GM12878 (cell line): ENCODE measurements around the gene FAF1. TPM values are rescaled to one million over a fixed set of nuclear protein-coding genes. Genes with fewer than 3 reads are reported as not detected.

Source experiments
- ATAC-seq: fragments of 200-7000 bp; cut with Tn5 transposase; 3 replicates; pipeline ENCODE4 v1.9.1; 2020; ENCODE audit warnings: mild to moderate bottlenecking, moderate library complexity
- BruUV-seq: library from RNA; stranded (reverse); fragments of 400-500 nt; replicated peaks from 2 replicates; lab custom pipeline; 2021; lab: Mats Ljungman, UMichigan
- CTCF ChIA-PET: fragments of 300-600 bp; sonication (Branson Sonifier 250); formaldehyde crosslinking; extraction: SDS; loops from one replicate; lab custom pipeline; 2021; ENCODE audit warnings: inconsistent platforms; lab: Yijun Ruan, JAX
- POLR2A ChIA-PET: fragments of 350-600 bp; formaldehyde crosslinking; extraction: SDS; loops from one replicate; lab custom pipeline; 2021; ENCODE audit warnings: inconsistent platforms; lab: Charles Lee
- RAD21 ChIA-PET: fragments of 300-600 bp; sonication (Branson Sonifier 250); formaldehyde crosslinking; loops from one replicate; lab custom pipeline; 2023; ENCODE audit warnings: antibody characterized with exemption; ENCODE audit not compliant: unreplicated experiment; lab: Charles Lee
- SMC1A ChIA-PET: fragments of 300-600 bp; sonication (Branson Sonifier 250); formaldehyde crosslinking; loops from one replicate; lab custom pipeline; 2023; ENCODE audit not compliant: unreplicated experiment, uncharacterized antibody; lab: Charles Lee
- DNase-seq: peaks from one replicate; pipeline ENCODE4 v3.0.0-alpha.2; 2011; ENCODE audit warnings: low read depth, low spot score
- FAIRE-seq: peaks from 3 replicates; lab custom pipeline; 2011; peaks lifted over from hg19 to GRCh38; lab: Jason Lieb, UNC
- H2AFZ ChIP-seq: 2 replicates; pipeline ENCODE4 v1.6.0; 2011; ENCODE audit warnings: low read depth, low read length, control low read depth; ENCODE audit not compliant: control insufficient read depth
- H3K27ac ChIP-seq: 2 replicates; pipeline ENCODE4 v1.5.1; 2011; ENCODE audit warnings: control low read depth; ENCODE audit not compliant: control insufficient read depth, insufficient read depth
- H3K27me3 ChIP-seq, 2 experiments: replicated peaks in 1 of 2; 2 replicates each; pipeline versions ENCODE4 v1.6.0 to v1.6.1; 2011; ENCODE audit warnings: low read length in 1 of 2; ENCODE audit not compliant: control insufficient read depth in 2 of 2, insufficient read depth in 2 of 2
- H3K36me3 ChIP-seq, 2 experiments: 2 replicates each; pipeline ENCODE4 v1.5.1; 2011; ENCODE audit warnings: low read length in 1 of 2; ENCODE audit not compliant: control insufficient read depth in 2 of 2, insufficient read depth in 2 of 2
- H3K4me1 ChIP-seq: 2 replicates; pipeline ENCODE4 v1.6.1; 2011; ENCODE audit warnings: mild to moderate bottlenecking, low read length, moderate library complexity, mixed read lengths; ENCODE audit not compliant: control insufficient read depth, insufficient read depth
- H3K4me2 ChIP-seq: 2 replicates; pipeline ENCODE4 v1.6.0; 2011; ENCODE audit warnings: control low read depth; ENCODE audit not compliant: control insufficient read depth, insufficient read depth
- H3K4me3 ChIP-seq: fragments of 200-600 bp; sonication (generic); 2 replicates; pipeline ENCODE4 v1.5.1; 2016
- H3K79me2 ChIP-seq: 2 replicates; pipeline ENCODE4 v1.6.0; 2011; ENCODE audit warnings: low read length; ENCODE audit not compliant: control insufficient read depth, insufficient read depth
- H3K9ac ChIP-seq: 2 replicates; pipeline ENCODE4 v1.8.0; 2011; ENCODE audit warnings: low read length, control low read depth, mixed read lengths; ENCODE audit not compliant: control insufficient read depth, insufficient read depth
- H3K9me3 ChIP-seq: replicated peaks from 3 replicates; pipeline ENCODE4 v1.5.1; 2011; ENCODE audit warnings: mild to moderate bottlenecking, low read length; ENCODE audit not compliant: control insufficient read depth, insufficient read depth
- H4K20me1 ChIP-seq: 2 replicates; pipeline ENCODE4 v1.6.0; 2011; ENCODE audit not compliant: control insufficient read depth, insufficient read depth
- ATF7 ChIP-seq: fragments of 450-650 bp; IDR thresholded peaks from 2 replicates; pipeline ENCODE4 v1.6.1; 2016; ENCODE audit warnings: low read depth, mild to moderate bottlenecking
- CBFB ChIP-seq: IDR thresholded peaks from 2 replicates; pipeline ENCODE4 v1.6.1; 2016; ENCODE audit warnings: antibody characterized with exemption, low read depth
- MEF2A ChIP-seq: IDR thresholded peaks from 2 replicates; pipeline ENCODE4 v1.6.1; 2011; ENCODE audit warnings: low read depth, mild to moderate bottlenecking, low read length, moderate library complexity; ENCODE audit not compliant: insufficient read depth
- NR2C2 ChIP-seq: IDR thresholded peaks from 2 replicates; pipeline ENCODE4 v1.6.1; 2011; ENCODE audit warnings: borderline replicate concordance, low read depth; ENCODE audit not compliant: control insufficient read depth, insufficient read length
- PAX8 ChIP-seq: fragments of 450-650 bp; IDR thresholded peaks from 2 replicates; pipeline ENCODE4 v1.6.1; 2017; ENCODE audit warnings: mild to moderate bottlenecking, moderate library complexity
- POU2F2 ChIP-seq: IDR thresholded peaks from 3 replicates; pipeline ENCODE4 v1.6.1; 2011; ENCODE audit warnings: low read depth, mild to moderate bottlenecking, low read length, borderline replicate concordance
- RBBP5 ChIP-seq: fragments of 200-600 bp; sonication (generic); conservative IDR thresholded peaks from 2 replicates; pipeline ENCODE4 v1.6.1; 2016
- WRNIP1 ChIP-seq: IDR thresholded peaks from 2 replicates; pipeline ENCODE4 v1.6.1; 2011; ENCODE audit warnings: low read depth, low read length, improper control_type of control experiment, borderline replicate concordance
- ZSCAN29 ChIP-seq: fragments of 450-650 bp; IDR thresholded peaks from 2 replicates; pipeline ENCODE4 v1.6.1; 2017; ENCODE audit warnings: mild to moderate bottlenecking, moderate library complexity
- WGBS: methylation state at CpG from one replicate; pipeline ENCODE4 v1.1.6; 2016; ENCODE audit warnings: low lambda C conversion rate; ENCODE audit not compliant: insufficient replicate concordance, insufficient coverage; ENCODE audit errors: missing lambda C conversion rate; 5-methylcytosine and 5-hydroxymethylcytosine counted together
- in situ Hi-C: fragments of 300-500 bp; cut with MboI; formaldehyde crosslinking; loops from 9 replicates; pipeline ENCODE4 v1.14.3; 2018; ENCODE audit warnings: mixed read lengths
- intact Hi-C: fragments of 100-400 bp; cut with micrococcal nuclease; formaldehyde crosslinking; loops from one replicate; pipeline ENCODE4 v1.14.2; 2022; ENCODE audit not compliant: unreplicated experiment
- polyA plus RNA-seq, 11 experiments: library from polyadenylated mRNA; depleted of rRNA in 4 of 11; unstranded in 6 of 11; stranded (reverse) in 5 of 11; fragments of >200 nt; fragmentation: Nextera tagmentation in 4 of 11; fragmentation: Illumina TruSeq in 1 of 11; extraction: Ambion mirVana in 4 of 11; extraction: Trizol in 1 of 11; gene quantifications; 1 replicate in 1 of 11; 2 replicates in 10 of 11; pipeline versions ENCODE4 v1.2.1 to v1.2.3, GENCODE V29; 2011 to 2016; ENCODE audit warnings: inconsistent platforms in 2 of 11, missing spikeins in 2 of 11, low read depth in 1 of 11
- total RNA-seq, 4 experiments: library from RNA; depleted of rRNA in 3 of 4; stranded (reverse); fragments of >200 nt in 3 of 4; fragmentation: Illumina TruSeq in 1 of 4; extraction: Trizol in 1 of 4; gene quantifications; 2 replicates each; pipeline versions ENCODE4 v1.2.1 to v1.2.3, GENCODE V29; 2013 to 2021
- TF ChIP-seq, protein P1 (sequence below): fragments of 450-650 bp; IDR thresholded peaks from 2 replicates; pipeline ENCODE4 v1.6.1; 2017; ENCODE audit warnings: mild to moderate bottlenecking, moderate library complexity
- TF ChIP-seq, protein P2 (sequence below): fragments of 450-650 bp; IDR thresholded peaks from 2 replicates; pipeline ENCODE4 v1.6.1; 2017; ENCODE audit warnings: mild to moderate bottlenecking, low read depth, inconsistent platforms; ENCODE audit not compliant: poor library complexity, severe bottlenecking

The FAF1 gene
- total and polyA plus RNA-seq, 10 of the 15 experiments (the other 5 are each of a cell fraction or from before 2014, with no cell fraction given): 8.6 to 54.5 (median 23.7) TPM

- no peak for ATAC-seq
- no peak overlapping the region for H2AFZ ChIP-seq
- TF ChIP-seq PAX8: no peak
- no peak for TF ChIP-seq NR2C2
- no peak for TF ChIP-seq RBBP5
- TF ChIP-seq, all 136 proteins: peak for 0
- CTCF ChIA-PET: no interaction called here
- H3K27me3 ChIP-seq: no peaks in the 10 kb centered on the region
- POLR2A ChIA-PET: interaction anchor here (0.5 kb wide), 1 partner anchor 70 kb away, joined by 3 read pairs; no protein-coding TSS in a partner anchor
- H3K4me1 ChIP-seq: no peaks in the 10 kb centered on the region
- no peaks in the 10 kb centered on the region for H4K20me1 ChIP-seq
- BruUV-seq: no TSS peak
- WGBS: 95% methylated on average over 3 of the region's 3 CpGs
- H3K4me3 ChIP-seq: no peak overlapping the region
- SMC1A ChIA-PET: interaction anchor here (0.9 to 1.2 kb wide), 2 partner anchors 39 to 45 kb away, joined by 3 to 4 read pairs; no protein-coding TSS in a partner anchor
- peaks cover 0 to 5% of the 10 kb centered on the region in 2 experiments; a peak in 1 of 4 replicates for H3K36me3 ChIP-seq
- H3K9me3 ChIP-seq: no peaks in the 10 kb centered on the region
- in situ Hi-C loops: no loop called here
- no peak overlapping the region for H3K9ac ChIP-seq
- DNase-seq: no peak
- no peak overlapping the region for H3K4me2 ChIP-seq
- H3K27ac ChIP-seq: no peak overlapping the region
- no peak for FAIRE-seq
- H3K79me2 ChIP-seq: no peaks in the 10 kb centered on the region
- RAD21 ChIA-PET: no interaction called here
- intact Hi-C loops: no loop called here
These were observed 471.7 kb downstream of the FAF1 start for GRCh38 chr1:50488356-50488755.

DNA sequence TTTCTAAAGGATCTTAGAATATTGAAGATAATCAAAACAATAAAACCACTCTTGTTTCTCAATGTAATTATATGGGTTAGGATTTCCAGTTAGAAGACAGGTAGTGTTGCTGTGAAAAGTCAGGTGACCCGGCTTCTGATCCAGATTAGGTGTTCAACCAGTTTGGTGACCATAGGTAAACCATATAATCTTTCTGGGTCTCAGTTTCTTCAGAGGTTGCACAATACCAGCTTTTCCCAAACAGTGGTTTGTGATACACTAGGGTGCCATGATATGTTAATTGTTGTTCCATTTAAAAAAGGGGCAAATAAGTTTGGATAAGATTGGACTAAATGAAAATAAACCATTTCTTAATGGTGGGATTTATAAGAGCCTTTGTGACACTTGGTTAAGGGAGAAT lies 472.3 kb downstream of the FAF1 start:
- no peak overlapping the region for H3K4me3 ChIP-seq
- ATAC-seq (no peak), FAIRE-seq (no peak), DNase-seq (no peak)
- no peak overlapping the region for H3K9ac ChIP-seq
- SMC1A ChIA-PET: interaction anchor here (0.9 to 1.2 kb wide), 2 partner anchors 38 to 45 kb away, joined by 3 to 4 read pairs; no protein-coding TSS in a partner anchor
- no peaks in the 10 kb centered on the region for H3K79me2 ChIP-seq
- CTCF ChIA-PET: no interaction called here
- POLR2A ChIA-PET: no interaction called here
- H3K4me2 ChIP-seq: no peak overlapping the region
- H3K4me1 ChIP-seq: no peaks in the 10 kb centered on the region
- BruUV-seq: no TSS peak
- no peak overlapping the region for H2AFZ ChIP-seq
- H3K9me3 ChIP-seq: no peaks in the 10 kb centered on the region
- RAD21 ChIA-PET: no interaction called here
- in situ Hi-C loops: no loop called here
- H3K36me3 ChIP-seq: peaks cover 0 to 5% of the 10 kb centered on the region in 2 experiments; a peak in 1 of 4 replicates
- no peak overlapping the region for H3K27ac ChIP-seq
- 100% methylated on average over 1 of the region's 1 CpG for WGBS
- intact Hi-C loops: no loop called here
- no peaks in the 10 kb centered on the region for H4K20me1 ChIP-seq
- H3K27me3 ChIP-seq: no peaks in the 10 kb centered on the region
- TF ChIP-seq MEF2A (no peak), ZSCAN29 (no peak), ATF7 (no peak), CBFB (no peak), POU2F2 (no peak), WRNIP1 (no peak)
- TF ChIP-seq, protein P1, sequence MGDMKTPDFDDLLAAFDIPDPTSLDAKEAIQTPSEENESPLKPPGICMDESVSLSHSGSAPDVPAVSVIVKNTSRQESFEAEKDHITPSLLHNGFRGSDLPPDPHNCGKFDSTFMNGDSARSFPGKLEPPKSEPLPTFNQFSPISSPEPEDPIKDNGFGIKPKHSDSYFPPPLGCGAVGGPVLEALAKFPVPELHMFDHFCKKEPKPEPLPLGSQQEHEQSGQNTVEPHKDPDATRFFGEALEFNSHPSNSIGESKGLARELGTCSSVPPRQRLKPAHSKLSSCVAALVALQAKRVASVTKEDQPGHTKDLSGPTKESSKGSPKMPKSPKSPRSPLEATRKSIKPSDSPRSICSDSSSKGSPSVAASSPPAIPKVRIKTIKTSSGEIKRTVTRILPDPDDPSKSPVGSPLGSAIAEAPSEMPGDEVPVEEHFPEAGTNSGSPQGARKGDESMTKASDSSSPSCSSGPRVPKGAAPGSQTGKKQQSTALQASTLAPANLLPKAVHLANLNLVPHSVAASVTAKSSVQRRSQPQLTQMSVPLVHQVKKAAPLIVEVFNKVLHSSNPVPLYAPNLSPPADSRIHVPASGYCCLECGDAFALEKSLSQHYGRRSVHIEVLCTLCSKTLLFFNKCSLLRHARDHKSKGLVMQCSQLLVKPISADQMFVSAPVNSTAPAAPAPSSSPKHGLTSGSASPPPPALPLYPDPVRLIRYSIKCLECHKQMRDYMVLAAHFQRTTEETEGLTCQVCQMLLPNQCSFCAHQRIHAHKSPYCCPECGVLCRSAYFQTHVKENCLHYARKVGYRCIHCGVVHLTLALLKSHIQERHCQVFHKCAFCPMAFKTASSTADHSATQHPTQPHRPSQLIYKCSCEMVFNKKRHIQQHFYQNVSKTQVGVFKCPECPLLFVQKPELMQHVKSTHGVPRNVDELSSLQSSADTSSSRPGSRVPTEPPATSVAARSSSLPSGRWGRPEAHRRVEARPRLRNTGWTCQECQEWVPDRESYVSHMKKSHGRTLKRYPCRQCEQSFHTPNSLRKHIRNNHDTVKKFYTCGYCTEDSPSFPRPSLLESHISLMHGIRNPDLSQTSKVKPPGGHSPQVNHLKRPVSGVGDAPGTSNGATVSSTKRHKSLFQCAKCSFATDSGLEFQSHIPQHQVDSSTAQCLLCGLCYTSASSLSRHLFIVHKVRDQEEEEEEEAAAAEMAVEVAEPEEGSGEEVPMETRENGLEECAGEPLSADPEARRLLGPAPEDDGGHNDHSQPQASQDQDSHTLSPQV: no peak
- TF ChIP-seq, protein P2, sequence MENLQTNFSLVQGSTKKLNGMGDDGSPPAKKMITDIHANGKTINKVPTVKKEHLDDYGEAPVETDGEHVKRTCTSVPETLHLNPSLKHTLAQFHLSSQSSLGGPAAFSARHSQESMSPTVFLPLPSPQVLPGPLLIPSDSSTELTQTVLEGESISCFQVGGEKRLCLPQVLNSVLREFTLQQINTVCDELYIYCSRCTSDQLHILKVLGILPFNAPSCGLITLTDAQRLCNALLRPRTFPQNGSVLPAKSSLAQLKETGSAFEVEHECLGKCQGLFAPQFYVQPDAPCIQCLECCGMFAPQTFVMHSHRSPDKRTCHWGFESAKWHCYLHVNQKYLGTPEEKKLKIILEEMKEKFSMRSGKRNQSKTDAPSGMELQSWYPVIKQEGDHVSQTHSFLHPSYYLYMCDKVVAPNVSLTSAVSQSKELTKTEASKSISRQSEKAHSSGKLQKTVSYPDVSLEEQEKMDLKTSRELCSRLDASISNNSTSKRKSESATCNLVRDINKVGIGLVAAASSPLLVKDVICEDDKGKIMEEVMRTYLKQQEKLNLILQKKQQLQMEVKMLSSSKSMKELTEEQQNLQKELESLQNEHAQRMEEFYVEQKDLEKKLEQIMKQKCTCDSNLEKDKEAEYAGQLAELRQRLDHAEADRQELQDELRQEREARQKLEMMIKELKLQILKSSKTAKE: no peak
